Activated T-cell treated with anti-CD3 and anti-CD28 coated beads, Interleukin-2, amount 50 U/mL, for 48 hours (primary cell): Measurements from ENCODE around the gene TFEB.

Experiments used
- DNase-seq, 2 experiments: peaks; one replicate each; pipeline ENCODE4 v3.0.0-alpha.2; 2020

Gene TFEB

DNA sequence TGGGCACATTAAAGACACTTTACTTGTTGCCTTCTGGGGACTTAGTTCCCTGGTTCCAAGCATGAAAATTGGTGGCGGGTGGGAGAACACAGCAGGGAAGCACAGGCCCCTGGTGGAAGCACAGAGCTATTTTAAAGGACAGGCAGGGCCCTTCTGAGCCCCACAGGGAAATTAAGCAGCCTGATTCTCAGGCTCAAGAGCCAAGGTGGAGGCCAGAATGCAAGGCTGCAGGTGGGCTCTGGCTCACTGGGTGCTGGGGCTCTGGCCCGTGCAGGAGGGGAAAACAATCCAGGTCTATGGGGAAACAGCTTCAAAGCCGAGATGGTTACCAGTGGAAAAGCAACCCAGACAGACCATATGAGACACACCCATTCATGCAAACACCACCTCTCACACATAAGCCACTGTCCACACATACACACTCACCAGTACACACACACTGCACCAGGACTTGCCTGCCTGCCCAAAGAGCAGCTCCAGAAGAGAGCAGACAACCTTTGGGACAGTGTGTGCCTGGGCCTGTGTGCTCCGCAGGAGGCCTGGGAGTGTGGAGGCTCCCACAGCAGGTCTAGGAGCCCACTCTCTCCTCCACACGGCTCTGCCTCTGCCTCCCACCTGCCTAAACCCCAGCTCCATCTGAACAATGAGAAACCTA lies 30.6 kb downstream of the TFEB start:
- DNase-seq: no peak

DNA sequence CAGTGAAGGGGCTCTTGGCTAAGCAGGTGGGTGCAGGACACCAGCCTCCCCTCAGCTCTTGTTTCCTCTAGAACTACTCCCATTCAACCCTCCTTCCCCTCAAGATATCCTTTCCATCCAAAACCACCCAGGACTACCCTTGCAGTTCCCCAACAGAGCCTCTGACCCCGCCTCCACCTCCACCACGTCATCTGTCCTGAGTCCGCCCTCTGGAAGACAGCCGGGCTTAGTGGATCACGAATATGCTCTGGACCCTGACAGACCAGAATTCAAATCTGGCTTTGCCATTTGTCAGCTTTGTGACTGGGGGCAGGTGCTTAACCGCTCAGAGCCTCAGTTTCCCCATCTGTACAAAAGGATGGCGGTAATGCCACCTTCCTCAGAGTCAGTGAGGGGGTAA lies 31.4 kb downstream of the TFEB start:
- DNase-seq: no peak

DNA sequence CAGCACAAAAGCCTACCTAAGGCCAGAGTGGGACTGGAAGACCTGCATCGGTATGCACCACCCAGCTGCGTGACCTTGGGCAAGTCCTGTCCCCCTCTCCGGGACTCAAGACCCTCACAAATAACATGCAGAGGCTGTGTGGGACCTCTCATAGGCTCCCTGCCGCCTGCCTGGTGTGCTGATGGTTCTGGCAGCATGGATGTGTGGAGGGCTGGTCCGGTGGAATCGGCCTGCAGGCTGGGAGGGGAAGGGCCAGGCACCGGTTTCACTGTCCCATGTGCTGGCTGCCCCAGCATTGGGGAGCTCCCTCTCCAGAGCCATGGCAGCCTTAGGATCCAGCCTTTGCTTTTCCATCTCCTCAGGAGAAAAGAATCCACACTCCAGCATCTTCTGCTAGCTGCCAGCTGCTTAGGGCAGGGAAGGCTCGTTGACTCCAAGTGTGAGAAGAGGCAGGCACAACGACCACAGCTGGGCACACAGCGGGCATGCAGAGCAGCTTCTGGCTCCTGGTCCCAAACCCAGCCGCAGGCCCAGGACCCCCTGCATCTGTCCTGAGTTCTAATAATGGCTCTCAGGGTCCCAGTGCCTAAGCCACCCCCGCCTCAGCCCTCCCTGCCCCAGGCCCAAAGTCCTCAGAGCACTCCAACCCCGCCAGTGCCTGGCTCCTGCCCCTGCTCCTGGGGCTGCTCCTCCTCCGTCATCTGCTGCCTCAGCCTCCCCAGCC lies 32.5 kb downstream of the TFEB start:
- DNase-seq: no peak

DNA sequence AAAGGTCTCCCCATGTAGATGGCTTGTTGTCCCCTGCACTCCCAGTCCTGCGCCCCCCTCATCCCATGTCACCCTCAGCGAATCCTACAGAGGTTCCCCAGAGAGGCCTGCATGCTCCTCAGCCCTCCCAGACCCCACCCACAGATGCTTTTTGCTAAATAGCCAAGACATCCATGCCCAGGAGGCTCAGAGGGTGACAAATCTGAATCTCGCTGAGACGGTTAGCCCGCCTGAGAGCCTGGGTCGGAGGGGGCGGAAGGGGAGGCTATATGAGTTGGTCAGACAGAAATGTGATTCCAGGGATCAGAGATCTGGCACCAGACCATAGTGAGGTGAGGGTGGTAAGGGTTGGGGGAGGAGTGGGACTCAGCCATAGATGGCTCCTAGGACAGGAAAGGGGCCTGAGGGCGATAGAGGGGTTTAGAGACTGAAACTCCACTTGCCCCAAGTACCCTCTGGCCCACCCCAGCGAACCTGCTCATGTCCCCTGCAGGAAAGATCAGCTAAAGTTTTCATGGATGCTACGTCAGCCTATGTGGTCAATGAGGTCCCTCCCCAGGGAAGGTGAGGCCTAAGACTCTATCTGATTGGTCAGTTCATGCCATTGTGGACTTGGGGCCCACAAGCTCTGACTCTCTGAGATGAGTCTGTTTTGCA lies 33.2 kb downstream of the TFEB start:
- DNase-seq: no peak

DNA sequence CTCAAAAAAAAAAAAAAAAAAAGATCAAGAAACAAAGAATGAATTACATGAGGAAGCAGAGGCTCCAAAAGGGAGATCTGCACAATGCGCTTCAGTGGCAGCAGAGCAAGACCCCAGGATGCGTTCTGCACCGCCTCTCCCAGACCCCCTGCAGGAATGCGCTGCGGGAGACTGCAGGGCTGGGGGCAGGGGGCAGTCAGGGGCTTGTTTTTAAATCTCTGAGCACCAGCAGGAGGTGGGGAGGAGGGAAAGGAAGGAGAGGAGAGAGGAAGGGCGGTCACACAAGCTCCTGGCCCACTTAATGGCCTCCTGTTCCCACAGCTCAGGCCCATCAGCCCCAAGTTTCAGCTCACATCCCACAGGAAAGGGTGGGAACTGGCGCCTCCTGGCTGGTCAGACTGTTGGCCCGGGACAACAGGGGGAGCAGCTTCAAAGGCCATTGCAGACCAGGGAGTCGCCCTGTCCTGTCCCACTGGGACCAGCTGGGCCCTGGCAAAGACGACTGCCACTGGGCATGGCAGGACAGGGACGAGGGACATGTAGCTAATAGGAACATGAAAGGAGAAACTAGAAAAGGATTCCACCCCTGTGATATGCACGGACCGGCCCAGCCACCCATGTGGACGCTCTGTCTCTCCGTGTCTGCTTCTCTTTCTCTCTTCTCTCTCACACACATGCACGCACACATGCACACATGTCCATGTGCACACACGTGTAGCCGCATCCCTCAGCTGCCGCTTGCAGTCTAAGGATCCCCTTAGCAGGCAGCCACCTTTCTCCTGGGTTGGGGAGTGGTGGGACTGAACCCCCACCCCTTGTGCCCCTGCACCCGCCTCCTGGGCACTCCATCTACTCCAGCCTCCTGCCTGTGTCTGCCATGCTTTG lies 34.7 kb downstream of the TFEB start:
- no peak for DNase-seq

DNA sequence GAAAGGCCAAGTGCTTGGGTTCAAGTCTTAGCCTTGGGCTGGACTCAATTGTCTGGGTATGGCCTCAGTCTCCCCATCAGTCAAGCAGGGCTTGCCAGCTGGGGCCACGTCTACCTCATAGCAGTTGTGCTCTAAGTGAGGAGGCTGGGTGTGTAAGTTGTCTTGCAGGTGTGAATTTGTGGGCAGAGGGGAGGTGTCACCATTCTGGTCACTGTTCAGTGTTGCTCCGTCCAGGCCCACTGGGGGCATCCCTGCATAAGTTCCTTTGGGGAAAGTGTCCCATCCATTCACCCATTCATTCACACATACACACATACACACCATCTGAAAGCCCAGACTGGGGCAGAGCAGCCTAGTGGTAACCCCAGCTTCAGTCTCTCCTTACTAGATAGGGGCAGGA lies 36.3 kb downstream of the TFEB start:
- DNase-seq: no peak

DNA sequence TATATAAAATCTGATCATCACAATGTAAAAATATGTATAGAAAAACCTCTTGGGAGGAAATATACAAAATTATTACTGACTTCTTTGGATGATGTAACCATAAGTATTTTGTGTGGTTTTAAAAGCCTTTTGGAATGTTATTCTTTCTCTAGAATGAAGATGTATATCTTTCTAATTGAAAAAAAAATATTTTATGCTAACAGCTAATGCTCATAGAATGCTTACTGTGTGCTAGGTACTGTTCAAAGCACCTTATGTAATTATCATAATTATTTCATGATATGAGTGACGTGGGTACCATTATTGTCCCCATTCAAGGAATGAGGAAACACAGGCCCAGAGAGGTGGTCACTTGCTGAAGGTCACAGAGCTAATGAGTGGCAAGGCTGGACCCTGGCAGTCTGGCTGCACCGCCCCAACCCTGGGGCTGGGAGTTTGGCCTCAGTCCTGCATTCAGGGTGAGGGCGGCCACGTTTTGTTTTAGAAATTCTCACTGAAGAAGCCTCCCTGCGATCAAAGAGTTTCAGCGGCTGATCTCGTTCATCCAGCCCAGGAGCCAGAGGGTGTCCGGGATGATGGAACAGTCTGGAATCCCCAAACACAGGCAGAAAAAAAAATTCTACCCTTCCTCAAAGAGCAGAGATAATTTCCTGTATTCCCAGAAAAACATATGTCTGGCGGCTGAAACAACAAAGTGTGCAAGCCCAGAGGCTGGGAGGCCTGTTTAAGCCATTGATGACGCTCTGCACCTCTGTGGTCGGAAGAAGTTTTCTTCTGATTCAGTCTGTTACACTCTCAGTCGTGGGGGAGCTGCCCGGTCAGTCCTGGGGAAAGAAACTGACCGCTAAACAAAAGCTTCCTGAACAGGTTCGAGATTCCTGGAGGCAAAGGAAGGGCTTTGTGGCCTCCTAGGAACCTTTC lies 37.3 kb downstream of the TFEB start:
- no peak for DNase-seq

DNA sequence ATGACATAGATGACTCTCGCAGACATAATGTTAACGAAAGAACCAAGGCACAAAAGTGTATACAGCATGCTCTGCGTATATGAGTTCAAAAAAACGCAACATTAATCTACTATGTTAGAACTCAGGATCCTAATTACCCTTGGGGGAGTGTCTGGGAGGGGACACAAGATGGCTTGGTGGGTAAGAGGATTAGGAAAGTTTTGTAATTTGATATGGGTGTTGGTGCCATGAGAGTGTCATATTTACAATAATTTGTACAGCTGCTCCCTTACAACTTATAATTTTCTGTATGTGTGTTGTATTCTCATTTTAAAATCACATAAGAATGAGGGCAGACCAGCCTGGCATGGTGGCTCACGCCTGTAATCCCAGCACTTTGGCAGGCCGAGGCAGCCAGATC lies 38.6 kb downstream of the TFEB start:
- no peak for DNase-seq

DNA sequence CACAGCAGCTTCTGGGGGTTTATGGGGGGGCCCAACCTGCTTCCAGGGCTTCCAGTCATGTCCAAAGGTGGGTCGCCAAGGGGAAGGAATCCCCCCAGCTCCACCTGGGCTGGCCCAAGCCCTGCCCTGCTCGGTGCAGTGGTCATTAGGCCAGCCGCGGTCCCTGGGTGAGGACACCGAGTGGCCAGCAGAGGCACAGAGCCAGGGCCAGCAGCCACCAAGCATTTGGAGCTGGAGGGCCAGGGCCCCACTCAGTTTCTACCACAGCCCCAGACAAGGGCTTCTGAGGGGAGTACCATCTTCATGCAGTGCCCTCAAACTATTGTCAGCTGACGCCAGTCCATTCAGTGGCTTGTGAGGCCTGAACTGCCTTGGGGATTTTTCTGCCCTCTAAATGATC lies 39.6 kb downstream of the TFEB start:
- no peak for DNase-seq

DNA sequence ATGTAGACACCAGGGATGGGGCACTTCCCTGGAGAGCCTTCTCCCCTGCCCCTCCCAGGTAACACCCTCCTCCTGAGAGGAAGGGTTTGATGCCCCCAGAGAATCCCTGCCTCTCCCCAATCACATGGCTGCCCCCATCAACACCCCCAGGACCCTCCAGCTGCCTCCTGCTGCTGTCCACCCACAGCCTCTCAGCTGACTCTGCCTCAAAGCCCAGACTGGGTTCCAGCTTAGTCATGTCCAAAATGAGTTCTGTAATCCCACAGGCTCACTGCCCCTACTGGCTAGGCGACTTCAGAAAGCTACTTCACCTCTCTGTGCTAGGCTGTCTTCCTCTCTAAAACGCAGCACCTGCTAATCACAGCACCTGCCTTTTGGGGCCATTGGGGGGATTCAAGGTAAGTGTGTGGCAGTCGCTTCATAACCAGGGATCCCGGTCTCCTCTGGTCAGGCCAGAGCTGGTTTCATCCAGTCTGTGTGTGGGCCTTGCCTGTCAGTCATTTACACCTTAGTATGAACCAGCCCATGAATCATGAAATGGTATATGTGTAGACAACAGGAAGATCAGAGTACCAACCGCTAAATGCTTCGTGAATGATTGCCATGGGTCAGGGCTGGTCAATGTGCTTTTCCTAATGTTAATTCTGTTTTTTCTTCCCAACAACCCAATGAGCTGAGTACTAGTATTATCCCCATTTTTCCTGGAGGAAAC lies 40.4 kb downstream of the TFEB start:
- DNase-seq: no peak

DNA sequence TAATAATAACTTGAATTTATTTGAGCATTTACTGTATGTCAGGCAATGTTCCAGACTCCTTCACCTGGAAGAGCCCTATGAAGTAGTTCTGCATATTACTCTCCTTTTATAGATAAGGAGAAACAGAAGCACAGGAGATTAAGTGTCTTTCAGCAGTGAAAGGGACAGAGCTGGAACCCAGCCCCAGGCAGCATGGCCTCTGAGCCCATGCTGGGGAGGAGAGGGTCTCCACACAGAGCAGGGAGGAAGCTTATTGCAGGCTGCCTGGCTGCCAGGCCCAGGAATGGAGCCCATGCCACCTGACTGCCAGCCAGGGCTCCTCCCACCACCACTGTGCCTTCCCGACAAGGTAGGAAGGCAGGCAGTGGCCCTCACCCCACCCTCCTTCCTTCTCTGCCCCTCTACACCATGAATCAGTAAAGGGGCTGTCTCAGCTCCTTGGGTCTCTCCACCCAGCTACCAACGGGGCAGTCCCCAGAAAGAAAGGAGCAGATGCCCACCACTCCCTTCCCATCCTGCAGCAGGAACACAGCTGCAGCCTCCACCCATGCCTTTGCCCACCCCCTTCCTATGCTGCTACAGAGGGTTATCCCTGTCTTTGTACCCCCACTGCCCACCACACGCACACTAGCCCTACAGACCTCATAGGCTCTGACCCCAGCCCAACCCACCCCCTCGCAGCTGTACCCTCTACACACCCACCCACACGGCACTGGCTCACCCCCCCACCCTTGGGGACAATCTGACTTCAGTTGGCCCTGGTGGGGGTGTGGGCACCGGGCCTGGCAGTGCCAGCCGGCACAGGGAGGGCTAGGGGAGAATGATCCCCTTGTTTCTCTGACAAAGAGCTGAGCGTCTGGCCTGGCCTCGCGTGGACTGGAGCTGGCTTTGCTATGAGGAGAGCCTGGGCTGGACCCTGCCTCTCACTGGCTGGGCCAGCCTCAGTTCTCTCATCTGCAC lies 41.8 kb downstream of the TFEB start:
- no peak for DNase-seq

DNA sequence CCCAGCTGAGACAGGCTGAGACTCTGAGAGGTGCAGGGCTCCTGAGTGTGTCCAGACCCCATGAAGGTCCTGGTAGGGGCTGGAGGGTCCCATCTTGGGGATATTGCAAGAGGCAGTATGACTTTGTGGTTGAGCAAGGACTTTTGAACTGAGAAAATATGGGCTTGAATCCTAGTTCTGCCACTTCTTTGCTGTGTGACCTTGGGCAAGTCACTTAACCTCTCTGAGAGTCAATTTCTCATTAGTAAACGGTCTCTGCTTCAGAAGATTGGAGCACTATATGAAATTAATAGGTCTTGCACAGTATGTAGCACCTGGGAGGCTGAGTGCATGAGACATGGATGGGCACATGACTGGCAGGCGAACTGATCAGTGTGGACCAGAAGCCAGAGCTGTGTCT lies 42.7 kb downstream of the TFEB start:
- DNase-seq: no peak

DNA sequence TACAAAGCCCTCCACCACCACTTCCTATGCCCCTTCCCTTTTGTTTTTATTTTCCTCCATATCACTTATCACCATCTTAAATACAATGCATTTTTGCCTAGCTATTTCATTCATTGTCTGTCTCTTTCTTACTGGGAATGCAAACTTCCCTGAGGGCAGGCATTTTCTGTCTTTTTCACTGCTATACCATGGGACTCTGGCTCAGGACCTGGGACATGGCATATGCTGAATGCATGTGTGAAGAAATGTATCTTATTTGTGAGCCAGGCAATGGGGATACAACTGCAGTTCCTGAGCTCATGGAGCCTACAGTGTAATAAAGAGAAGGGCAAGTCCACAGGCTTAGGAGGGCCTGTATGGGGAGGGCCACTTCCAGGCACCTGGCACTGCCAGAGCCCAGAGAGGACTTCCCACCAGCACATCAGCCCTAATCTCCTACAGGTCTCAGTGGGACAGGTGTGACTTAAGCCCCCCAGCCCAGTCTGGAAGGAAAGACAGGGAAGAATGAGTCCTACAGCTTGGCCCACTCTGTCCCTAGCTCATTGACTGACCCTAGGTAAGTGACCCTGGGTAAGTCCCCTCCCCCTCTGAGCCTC lies 43.2 kb downstream of the TFEB start:
- DNase-seq: no peak

DNA sequence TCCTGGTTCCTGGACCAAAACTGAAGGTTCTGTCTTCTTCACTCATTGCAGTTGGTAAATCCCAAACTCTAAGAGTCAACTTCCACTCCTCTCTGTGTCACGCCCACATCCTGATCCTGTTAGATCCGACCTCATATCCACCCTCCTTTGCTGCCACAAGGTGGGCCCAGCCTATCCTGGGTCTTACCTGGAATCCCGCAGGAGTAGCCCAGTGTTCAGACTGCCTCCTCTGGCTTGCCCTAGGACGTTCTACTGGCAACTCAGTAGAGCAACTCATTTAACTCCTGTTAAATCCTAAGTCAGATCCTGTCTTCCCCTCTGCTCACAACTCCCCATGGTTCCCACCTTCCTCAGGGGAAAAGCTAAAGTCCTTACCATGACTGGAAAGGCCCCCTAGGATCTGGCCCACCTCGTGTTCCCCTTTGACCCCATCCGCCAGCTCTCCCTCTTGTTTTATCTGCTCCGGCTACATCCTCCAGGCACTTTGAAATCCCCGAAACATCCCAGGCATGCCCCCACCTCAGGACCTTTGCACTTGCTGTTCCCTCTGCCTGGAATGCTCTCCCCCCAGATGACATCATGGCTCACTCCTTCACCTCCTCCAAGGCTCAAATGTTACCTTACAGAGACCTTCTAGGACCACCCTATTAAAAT lies 43.9 kb downstream of the TFEB start:
- no peak for DNase-seq

DNA sequence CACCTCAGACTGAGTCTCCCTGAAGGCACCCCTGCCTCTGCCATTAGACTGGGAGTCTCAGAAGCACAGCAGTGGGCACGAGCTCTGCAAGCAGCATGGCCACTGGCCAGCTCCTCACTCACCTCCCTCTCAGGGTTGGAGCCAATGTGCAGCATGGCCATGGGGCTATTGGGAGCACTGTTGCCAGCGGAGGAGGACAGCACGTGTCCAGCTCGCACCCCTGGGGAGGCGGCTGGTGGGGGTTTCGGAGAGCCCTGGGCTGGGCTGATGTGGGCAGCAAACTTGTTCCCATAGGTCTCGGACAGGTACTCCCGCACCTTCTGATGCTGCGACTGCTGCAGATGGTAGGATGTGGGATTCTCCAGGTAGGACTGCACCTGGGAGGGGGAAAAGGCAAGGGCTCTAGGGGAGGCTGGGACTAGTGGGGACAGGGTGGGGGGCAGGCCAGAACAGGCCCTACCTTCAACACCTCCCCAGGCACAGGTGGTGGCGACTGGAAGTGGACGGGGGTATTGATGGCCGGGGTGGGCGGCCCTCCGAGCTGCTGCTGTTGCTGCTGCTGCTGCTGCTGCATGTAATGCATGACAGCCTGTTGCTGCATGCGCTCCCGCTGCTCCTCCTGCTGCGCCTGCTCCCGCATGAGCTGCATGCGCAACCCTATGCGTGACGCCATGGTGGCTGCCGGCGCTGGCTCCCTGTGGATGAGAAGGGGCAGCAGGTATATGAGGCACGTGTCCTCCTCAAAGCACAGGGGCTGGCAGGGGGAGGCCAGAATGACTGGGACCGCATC lies 44.7 kb downstream of the TFEB start:
- no peak for DNase-seq

DNA sequence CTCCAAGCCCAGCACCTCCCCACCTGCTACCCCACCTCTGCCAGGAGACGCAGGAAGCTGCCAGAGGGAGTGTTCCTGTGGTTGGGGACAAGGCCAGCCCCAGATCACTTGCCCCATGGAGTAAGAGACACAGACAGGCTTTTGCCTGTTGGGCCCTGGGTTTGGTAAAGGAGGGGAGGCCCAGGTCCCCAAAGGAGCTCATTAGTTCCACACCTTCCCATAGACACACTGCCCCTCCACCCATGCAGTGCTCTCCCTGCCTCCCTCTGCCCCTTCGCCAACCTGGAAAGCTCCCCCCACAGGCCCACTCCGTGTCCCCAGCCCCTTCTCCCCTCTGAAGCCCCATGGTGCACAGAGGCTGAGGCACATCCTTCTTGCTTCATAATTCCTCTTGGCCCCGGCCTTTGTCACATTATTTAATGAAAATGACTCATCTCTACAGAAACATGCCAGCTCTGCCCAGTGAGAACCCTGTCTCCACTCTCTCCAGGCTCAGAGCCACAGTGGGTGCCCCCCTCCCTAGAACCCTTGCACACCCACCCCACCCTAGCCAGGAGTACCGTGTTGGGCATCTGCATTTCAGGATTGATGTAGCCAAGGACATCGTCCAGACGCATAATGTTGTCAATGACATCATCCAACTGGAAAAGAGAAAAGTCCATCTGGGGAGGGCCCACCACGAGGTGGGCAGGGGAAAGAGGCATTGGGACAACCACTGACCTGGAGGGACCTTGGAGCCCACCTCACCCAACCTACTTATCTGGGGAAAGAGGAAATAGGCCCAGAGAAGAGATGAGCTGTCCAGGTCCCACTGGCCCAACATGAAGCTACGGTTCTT lies 46.0 kb downstream of the TFEB start:
- DNase-seq: no peak

DNA sequence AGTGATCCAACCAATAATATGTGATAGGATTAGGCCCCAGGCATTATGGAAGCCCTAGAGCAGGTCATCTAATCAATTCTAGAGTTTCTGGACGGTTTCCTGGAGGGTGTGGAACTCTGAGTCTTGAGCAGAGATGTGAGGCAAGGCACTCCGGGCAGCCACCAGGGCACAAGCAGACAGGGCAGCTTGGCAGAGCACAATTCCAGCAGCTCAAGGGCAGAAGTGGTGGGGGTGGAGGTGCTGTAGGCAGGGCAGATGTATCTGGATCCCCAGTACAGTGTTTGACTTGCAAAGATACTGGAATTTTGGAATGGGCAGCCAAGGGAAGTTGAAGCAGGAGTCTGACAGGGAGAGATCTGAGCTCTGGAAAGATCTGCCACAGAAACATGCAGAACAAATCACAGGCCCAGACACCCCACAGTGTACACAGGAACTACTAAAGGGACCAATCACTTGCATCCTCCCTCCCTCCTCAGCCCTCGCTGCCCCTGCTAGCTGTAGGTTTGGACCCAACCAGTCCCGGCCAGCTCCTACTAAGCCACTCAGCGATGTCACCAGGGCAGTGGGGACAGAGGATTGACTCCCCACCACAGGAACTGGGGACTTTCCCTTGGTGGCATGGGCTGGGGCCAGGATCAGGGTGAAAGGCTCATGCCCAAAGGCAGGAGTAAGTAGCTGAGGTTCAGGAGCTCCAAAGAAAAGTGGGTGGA lies 47.0 kb downstream of the TFEB start:
- DNase-seq: no peak
